ENCODE measurements around the gene KIAA1549. TPM values are rescaled to one million over a fixed set of nuclear protein-coding genes. Genes with fewer than 3 reads are reported as not detected.

Gene KIAA1549
- total and polyA plus RNA-seq, 2 of the 4 experiments (the other 2 are of a cell fraction): 1.3 to 3.3 TPM

DNA sequence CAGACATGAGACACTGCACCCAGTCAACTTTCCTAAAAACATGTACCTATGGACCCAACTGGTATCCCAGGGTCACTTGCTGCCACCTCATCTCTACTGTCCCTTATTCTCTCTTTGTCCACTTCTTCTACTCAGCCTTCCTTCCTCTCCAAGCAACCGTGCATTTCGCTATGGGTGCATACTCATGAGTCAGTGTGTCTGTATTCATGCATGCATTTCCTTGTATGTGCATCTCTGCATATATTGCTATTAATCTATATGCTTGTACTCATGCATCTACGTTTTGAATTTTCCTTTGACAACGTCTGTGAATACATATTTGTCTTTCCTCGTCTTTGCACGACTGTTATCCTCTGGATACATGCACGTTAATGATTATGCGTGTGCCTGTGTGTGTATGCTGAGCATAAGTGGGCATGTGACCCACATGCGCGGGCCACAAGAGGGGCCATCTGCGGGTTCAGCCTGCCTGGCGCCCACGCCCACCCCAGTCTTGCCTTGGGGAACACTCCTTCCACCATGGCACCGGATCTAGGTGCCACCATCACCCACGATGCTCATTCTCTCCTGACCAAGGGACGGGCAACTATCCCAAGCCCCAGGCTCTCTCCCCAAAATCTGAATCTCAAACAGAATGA, 23.3 kb downstream of the KIAA1549 start:
- ChIA-PET POLR2A (ENCODE audit: unreplicated experiment) (no interaction called here), CTCF (no interaction called here)
- Histone ChIP-seq H3K4me3 (ENCODE audit: insufficient read depth, low read depth, low read length) (no peak overlapping the region), H3K56ac (ENCODE audit: extremely low read depth, insufficient read depth, low read length) (no peak overlapping the region), H2BK15ac (ENCODE audit: low read depth, low read length) (no peak overlapping the region), H2BK20ac (ENCODE audit: low read depth, low read length) (no peak overlapping the region), H2BK5ac (ENCODE audit: low read depth, low read length, poor library complexity, severe bottlenecking) (no peak overlapping the region), H3K27me3 (ENCODE audit: control insufficient read depth, insufficient read depth, low read length) (no peaks in the 10 kb centered on the region), H4K20me1 (ENCODE audit: insufficient read depth, low read length) (no peaks in the 10 kb centered on the region), H3K9me3 (ENCODE audit: control insufficient read depth, insufficient read depth, low read length) (no peaks in the 10 kb centered on the region), H2AK5ac (ENCODE audit: low read depth, low read length) (no peak overlapping the region), H4K5ac (ENCODE audit: low read depth, low read length) (no peak overlapping the region), H3K18ac (ENCODE audit: low read depth, low read length) (no peak overlapping the region), H3K9me1 (ENCODE audit: insufficient read depth, low read length) (no peaks in the 10 kb centered on the region; the same call in 1 of the 2 replicates), H3K4ac (ENCODE audit: low read depth, low read length) (no peak overlapping the region), H3K9ac (ENCODE audit: low read depth, low read length) (no peak overlapping the region), H2AK9ac (replicated peaks; ENCODE audit: low read depth, low read length, poor library complexity) (no peak overlapping the region), H3K4me1 (ENCODE audit: control insufficient read depth, insufficient read depth, low read length) (peaks cover 3% of the 10 kb centered on the region; the same call in 1 of the 2 replicates), H3K14ac (replicated peaks; ENCODE audit: low read depth, low read length) (no peak overlapping the region), H4K8ac (ENCODE audit: low read depth in 2 of 2, low read length in 2 of 2) (no peak overlapping the region), H3K36me3 (ENCODE audit: control insufficient read depth, insufficient read depth, low read length) (no peaks in the 10 kb centered on the region), H2BK120ac (ENCODE audit: low read depth, low read length) (no peak overlapping the region), H3K27ac (ENCODE audit: insufficient read depth, low read length) (no peak overlapping the region), H3K23ac (ENCODE audit: low read depth, low read length) (no peak overlapping the region), H2AFZ (replicated peaks; ENCODE audit: low read length, poor library complexity) (no peak overlapping the region), H3K4me2 (ENCODE audit: low read depth, low read length) (no peak overlapping the region), H4K91ac (ENCODE audit: insufficient read depth, low read depth, low read length) (no peak overlapping the region), H3K79me1 (ENCODE audit: low read depth in 1 of 2, low read length in 2 of 2) (peaks cover 11 to 17% of the 10 kb centered on the region in 2 experiments; a peak in 3 of 4 replicates)
- in situ Hi-C loops (cut with MboI; ENCODE audit: low sequenced_read_pairs) (no loop called here), dilution Hi-C loops (cut with HindIII; ENCODE audit: low sequenced_read_pairs, unreplicated experiment) (no loop called here), intact Hi-C loops (cut with micrococcal nuclease) (no loop called here)
- WGBS, 2 experiments (ENCODE audit: extremely low coverage in 2 of 2, insufficient read length in 1 of 2): 96% methylated on average over 11 of the region's 16 CpGs; no CpG with 5 or more reads in 1 of the 2 experiments
- TF ChIP-seq RAD21 (IDR thresholded peaks at IDR 0.05; ENCODE audit: low read length): no peak
- no peak for TF ChIP-seq CEBPB (IDR thresholded peaks at IDR 0.05; ENCODE audit: low read depth, low read length)
- TF ChIP-seq USF2 (IDR thresholded peaks at IDR 0.05; ENCODE audit: low read depth, low read length): no peak
- TF ChIP-seq, protein P1, sequence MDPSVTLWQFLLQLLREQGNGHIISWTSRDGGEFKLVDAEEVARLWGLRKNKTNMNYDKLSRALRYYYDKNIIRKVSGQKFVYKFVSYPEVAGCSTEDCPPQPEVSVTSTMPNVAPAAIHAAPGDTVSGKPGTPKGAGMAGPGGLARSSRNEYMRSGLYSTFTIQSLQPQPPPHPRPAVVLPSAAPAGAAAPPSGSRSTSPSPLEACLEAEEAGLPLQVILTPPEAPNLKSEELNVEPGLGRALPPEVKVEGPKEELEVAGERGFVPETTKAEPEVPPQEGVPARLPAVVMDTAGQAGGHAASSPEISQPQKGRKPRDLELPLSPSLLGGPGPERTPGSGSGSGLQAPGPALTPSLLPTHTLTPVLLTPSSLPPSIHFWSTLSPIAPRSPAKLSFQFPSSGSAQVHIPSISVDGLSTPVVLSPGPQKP (IDR thresholded peaks at IDR 0.05; ENCODE audit: borderline replicate concordance, low read depth, low read length): no peak
- TF ChIP-seq FOS (IDR thresholded peaks at IDR 0.05; ENCODE audit: low read depth, low read length): no peak
- no peak for TF ChIP-seq CHD1 (IDR thresholded peaks at IDR 0.05; ENCODE audit: low read depth, low read length)
- no peak for TF ChIP-seq POLR2A (IDR thresholded peaks at IDR 0.05; ENCODE audit: low read depth, low read length)
- TF ChIP-seq CTCF (conservative IDR thresholded peaks at IDR 0.05; ENCODE audit: low read depth, low read length): no peak
- TF ChIP-seq SMC3 (IDR thresholded peaks at IDR 0.05; ENCODE audit: low read depth, low read length): no peak
- no peak for TF ChIP-seq NFE2L2 (IDR thresholded peaks at IDR 0.05; ENCODE audit: low read depth, low read length)
- no peak for TF ChIP-seq RFX5 (IDR thresholded peaks at IDR 0.05; ENCODE audit: low read depth, low read length)
- no peak for TF ChIP-seq MXI1 (IDR thresholded peaks at IDR 0.05; ENCODE audit: borderline replicate concordance, low read depth, low read length)
- TF ChIP-seq RCOR1 (IDR thresholded peaks at IDR 0.05; ENCODE audit: insufficient replicate concordance, low read length): no peak
- TF ChIP-seq BHLHE40 (IDR thresholded peaks at IDR 0.05; ENCODE audit: low read depth, low read length): no peak
- TF ChIP-seq MAFK (IDR thresholded peaks at IDR 0.05; ENCODE audit: low read depth, low read length): no peak
- no peak for TF ChIP-seq MAZ (IDR thresholded peaks at IDR 0.05; ENCODE audit: borderline replicate concordance, low read depth, low read length)
- ATAC-seq (ENCODE audit: low read depth) (no peak), DNase-seq (no peak)
- no TSS peak for BruUV-seq (replicated peaks)
